ENCODE results near the gene CISD2.
A peak's percentile ranks its signal among the peaks of the same experiment; 100 is the strongest.
"Not testable (repeated sequence)": the region's sequence is repeated elsewhere in the genome, so short reads cannot be mapped to it uniquely, and the experiment has no call there.

CISD2 gene

DNA sequence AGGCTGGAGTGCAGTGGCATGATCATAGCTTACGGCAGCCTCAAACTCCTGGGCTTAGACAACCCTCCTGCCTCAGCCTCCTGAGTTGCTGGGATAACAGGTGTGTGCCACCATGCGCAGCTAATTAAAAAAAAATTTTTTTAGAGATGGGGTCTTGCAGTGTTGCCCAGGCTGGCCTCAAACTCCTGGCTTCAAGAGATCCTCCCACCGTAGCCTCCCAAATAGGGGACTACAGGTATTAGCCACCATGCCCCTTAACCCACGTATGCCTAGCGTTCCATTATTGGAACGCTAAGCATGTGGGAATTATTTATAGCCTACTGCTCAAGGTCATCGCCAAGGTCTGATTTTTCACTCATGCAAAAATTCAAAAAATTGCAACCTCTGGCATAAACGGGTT, 21.1 kb upstream of the CISD2 start:
- no peak for TF ChIP-seq Cebpa-rat (IDR thresholded peaks at IDR 0.05)
- Histone ChIP-seq H3K27ac (no peak overlapping the region), H3K9ac (no peak overlapping the region), H3K4me3 (no peak overlapping the region), H3K4me2 (no peak overlapping the region), H3K27me3 (no peaks in the 10 kb centered on the region), H4K20me1 (no peaks in the 10 kb centered on the region), H3K9me3 (peaks cover 4% of the 10 kb centered on the region; the same call in 1 of the 2 replicates), H3K4me1 (no peaks in the 10 kb centered on the region), H3K36me3 (peaks cover 19% of the 10 kb centered on the region)

GRCh38 chr4:102849579-102850104, 19.1 kb upstream of the CISD2 start:
- Histone ChIP-seq H3K9ac (no peak overlapping the region), H3K27me3 (no peaks in the 10 kb centered on the region), H3K4me2 (no peak overlapping the region), H3K9me3 (peaks cover 7% of the 10 kb centered on the region; the same call in 1 of the 2 replicates), H3K36me3 (peaks cover 6% of the 10 kb centered on the region; the same call in 1 of the 2 replicates), H3K4me3 (no peak overlapping the region), H4K20me1 (no peaks in the 10 kb centered on the region), H3K4me1 (no peaks in the 10 kb centered on the region), H3K27ac (no peak overlapping the region)
- TF ChIP-seq Cebpa-rat (IDR thresholded peaks at IDR 0.05): no peak

DNA sequence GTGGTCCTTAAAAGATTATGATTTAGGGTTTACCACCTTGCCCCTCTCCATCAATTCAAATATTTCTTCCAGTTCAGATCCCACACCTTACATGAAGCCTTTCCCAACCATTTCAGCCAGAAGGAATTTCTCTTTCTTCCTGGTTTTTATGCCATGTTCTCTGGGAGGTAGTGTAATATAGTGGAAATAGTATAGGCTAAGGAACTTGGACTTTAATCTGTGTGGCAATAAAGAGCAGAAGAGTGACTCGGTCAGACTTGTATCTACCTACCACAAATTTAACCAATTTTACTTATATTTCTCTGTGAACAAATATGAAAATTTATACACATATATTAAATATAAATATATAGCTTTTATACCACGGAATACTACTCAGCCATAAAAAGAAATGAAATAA, 18.4 kb upstream of the CISD2 start:
- H3K9me3 ChIP-seq: peaks cover 7% of the 10 kb centered on the region; the same call in 1 of the 2 replicates
- TF ChIP-seq Cebpa-rat (IDR thresholded peaks at IDR 0.05): no peak

GRCh38 chr4:102858828-102859464, 9.8 kb upstream of the CISD2 start:
- Histone ChIP-seq H3K4me1 (no peaks in the 10 kb centered on the region), H3K36me3 (peaks cover 37% of the 10 kb centered on the region), H3K9ac (no peak overlapping the region), H3K4me2 (no peak overlapping the region), H4K20me1 (no peaks in the 10 kb centered on the region), H3K27ac (no peak overlapping the region), H3K27me3 (no peaks in the 10 kb centered on the region), H3K9me3 (peaks cover 41% of the 10 kb centered on the region), H3K4me3 (no peak overlapping the region)
- TF ChIP-seq Cebpa-rat (IDR thresholded peaks at IDR 0.05): no peak

More for the DNA sequence above, 18.4 kb upstream of the CISD2 start:
- Histone ChIP-seq H3K27me3 (no peaks in the 10 kb centered on the region), H3K4me2 (no peak overlapping the region), H3K36me3 (peaks cover 6% of the 10 kb centered on the region; the same call in 1 of the 2 replicates), H3K27ac (no peak overlapping the region), H3K4me3 (no peak overlapping the region), H4K20me1 (no peaks in the 10 kb centered on the region), H3K4me1 (no peaks in the 10 kb centered on the region), H3K9ac (no peak overlapping the region)

DNA sequence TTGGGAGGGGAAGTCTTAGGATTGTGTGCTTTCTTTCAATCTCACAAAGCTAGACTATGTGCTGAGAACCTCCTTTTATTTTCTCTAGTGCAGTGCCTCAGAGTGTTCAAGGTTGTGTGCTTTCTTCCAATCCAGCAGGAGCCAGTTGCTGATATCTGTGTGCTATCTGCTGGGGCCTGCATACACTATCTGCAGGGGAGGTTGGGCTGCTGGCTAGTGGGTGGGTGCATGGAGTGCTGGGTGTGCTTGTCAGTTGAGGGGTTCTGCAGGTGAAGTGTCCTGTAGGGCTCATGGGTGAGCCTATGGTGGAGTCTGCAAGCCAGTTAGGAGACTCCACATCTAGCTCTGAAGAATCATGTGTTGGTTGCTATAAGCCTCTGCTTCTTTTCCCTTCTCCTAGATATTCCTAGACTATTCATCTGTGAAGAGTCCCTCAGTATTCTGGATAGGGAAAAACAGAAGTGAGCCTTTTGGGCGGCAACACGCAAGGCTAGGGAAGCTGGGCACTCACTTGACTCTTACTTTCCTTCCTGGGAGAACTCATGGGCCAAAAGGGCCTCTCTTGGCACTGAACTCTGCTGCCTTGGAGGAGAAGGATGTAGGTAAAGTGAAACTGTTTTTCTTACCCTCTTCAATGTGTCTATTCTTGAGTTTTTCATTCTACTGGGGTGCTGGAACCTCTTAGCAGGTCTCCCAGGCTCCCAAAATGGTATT, 8.0 kb upstream of the CISD2 start:
- TF ChIP-seq Cebpa-rat (IDR thresholded peaks at IDR 0.05): no peak
- no peaks in the 10 kb centered on the region for H3K4me1 ChIP-seq
- no peak overlapping the region for H3K4me2 ChIP-seq
- no peak overlapping the region for H3K9ac ChIP-seq
- H3K36me3 ChIP-seq: peaks cover 42% of the 10 kb centered on the region
- H4K20me1 ChIP-seq: no peaks in the 10 kb centered on the region
- H3K27me3 ChIP-seq: no peaks in the 10 kb centered on the region
- H3K9me3 ChIP-seq: peaks cover 41% of the 10 kb centered on the region
- no peak overlapping the region for H3K4me3 ChIP-seq
- no peak overlapping the region for H3K27ac ChIP-seq

DNA sequence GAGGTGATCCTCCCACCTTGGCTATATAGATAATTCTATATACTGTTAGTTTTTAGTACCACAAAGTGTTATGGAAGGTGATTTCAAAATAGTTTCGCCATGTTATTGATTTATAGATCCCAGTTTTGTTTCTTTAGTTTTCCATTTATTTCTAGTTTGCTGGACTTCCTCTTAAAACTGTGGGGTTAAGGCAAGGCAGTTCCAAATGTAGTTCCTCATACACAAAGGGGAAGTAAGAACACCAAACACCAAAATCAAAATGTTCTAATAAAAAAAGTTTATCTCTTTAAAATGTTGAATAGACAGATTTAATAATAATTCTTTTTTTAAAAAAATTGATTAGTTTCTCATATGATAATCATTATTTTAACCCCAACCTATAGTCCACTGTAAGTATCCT, 6.8 kb upstream of the CISD2 start:
- Histone ChIP-seq H3K4me3 (no peak overlapping the region), H3K27ac (no peak overlapping the region), H4K20me1 (no peaks in the 10 kb centered on the region), H3K27me3 (no peaks in the 10 kb centered on the region), H3K36me3 (peaks cover 42% of the 10 kb centered on the region), H3K4me1 (peaks cover 8% of the 10 kb centered on the region; the same call in 1 of the 2 replicates), H3K9me3 (peaks cover 41% of the 10 kb centered on the region), H3K4me2 (no peak overlapping the region), H3K9ac (no peak overlapping the region)
- no peak for TF ChIP-seq Cebpa-rat (IDR thresholded peaks at IDR 0.05)

DNA sequence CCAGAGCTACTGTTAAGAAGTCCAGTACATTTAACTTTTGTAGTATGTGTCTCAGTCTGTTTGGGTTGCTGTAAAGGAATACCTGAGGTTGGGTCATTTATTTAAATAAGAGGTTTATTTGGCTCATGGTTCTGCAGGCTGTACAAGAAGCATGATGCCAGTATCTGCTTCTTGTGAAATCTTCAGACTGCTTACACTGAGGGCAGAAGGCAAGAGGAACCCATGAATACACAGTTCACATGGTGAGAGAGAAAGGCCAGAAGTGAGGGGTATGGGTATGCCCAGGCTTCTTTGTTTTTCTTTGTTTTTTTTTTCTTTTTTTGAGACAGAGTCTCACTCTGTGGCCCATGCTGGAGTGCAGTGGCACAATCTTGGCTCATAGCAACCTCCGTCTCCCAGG, 6.0 kb upstream of the CISD2 start:
- Histone ChIP-seq H3K36me3 (peaks cover 42% of the 10 kb centered on the region), H3K4me3 (no peak overlapping the region), H3K4me2 (no peak overlapping the region), H3K9me3 (peaks cover 41% of the 10 kb centered on the region), H3K9ac (no peak overlapping the region), H3K4me1 (peaks cover 15% of the 10 kb centered on the region), H4K20me1 (no peaks in the 10 kb centered on the region), H3K27me3 (no peaks in the 10 kb centered on the region), H3K27ac (no peak overlapping the region)
- TF ChIP-seq Cebpa-rat (IDR thresholded peaks at IDR 0.05): no peak

DNA sequence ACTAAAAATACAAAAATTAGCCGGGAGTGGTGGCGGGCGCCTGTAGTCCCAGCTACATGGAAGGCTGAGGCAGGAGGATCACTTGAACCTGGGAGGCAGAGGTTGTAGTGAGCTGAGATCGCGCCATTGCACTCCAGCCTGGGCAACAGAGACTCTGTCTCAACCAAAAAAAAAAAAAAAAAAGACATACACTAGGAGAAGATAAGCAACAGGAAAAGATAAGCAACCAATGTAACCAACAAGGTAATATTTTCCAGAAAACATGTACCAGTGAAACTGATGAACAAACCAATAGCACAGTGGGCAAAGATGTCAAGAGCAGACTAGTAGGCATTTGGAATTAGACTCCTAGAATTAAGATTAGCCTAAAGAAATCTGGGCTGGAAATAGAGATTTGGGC, 3.5 kb upstream of the CISD2 start:
- not testable (repeated sequence) for H3K27ac ChIP-seq, H3K27me3 ChIP-seq, H3K4me2 ChIP-seq, H4K20me1 ChIP-seq, H3K4me3 ChIP-seq, H3K9ac ChIP-seq
- Histone ChIP-seq H3K36me3 (peaks cover 27% of the 10 kb centered on the region), H3K9me3 (peaks cover 22% of the 10 kb centered on the region), H3K4me1 (peaks cover 25% of the 10 kb centered on the region)

GRCh38 chr4:102867278-102868152, 1.3 kb upstream of the CISD2 start:
- peaks cover 41% of the 10 kb centered on the region for H3K4me1 ChIP-seq
- peaks cover 21% of the 10 kb centered on the region for H3K36me3 ChIP-seq
- H3K4me3 ChIP-seq: peak overlapping the region; percentile 72
- peaks cover 13% of the 10 kb centered on the region for H3K9me3 ChIP-seq
- peak overlapping the region; percentile 89 for H3K9ac ChIP-seq
- H3K27ac ChIP-seq: peak overlapping the region; percentile 92
- H4K20me1 ChIP-seq: no peaks in the 10 kb centered on the region
- H3K4me2 ChIP-seq: peak overlapping the region; percentile 88
- no peaks in the 10 kb centered on the region for H3K27me3 ChIP-seq
- no peak for TF ChIP-seq Cebpa-rat (IDR thresholded peaks at IDR 0.05)
